SU-DHL-6 (cell line): ENCODE measurements around the gene MIEF1.

ENCODE experiments used
- H2AFZ ChIP-seq: fragments of 200-600 bp; sonication (generic); 2 replicates; pipeline ENCODE4 v1.6.1; 2014; ENCODE audit warnings: low read depth, mild to moderate bottlenecking, moderate library complexity, mixed read lengths, antibody characterized with exemption, low read length; ENCODE audit not compliant: severe bottlenecking
- H3F3A ChIP-seq: fragments of 200-600 bp; shearing (Covaris generic); 2 replicates; pipeline ENCODE4 v1.6.0; 2016; ENCODE audit warnings: antibody characterized with exemption, mild to moderate bottlenecking; ENCODE audit not compliant: insufficient read depth
- H3K27ac ChIP-seq: fragments of 200-600 bp; sonication (generic); 2 replicates; pipeline ENCODE4 v1.5.1; 2016; ENCODE audit warnings: low read depth, mild to moderate bottlenecking, low read length, moderate library complexity, mixed read lengths
- H3K27me3 ChIP-seq: fragments of 200-600 bp; sonication (generic), shearing (Covaris generic); 2 replicates; pipeline ENCODE4 v1.6.0; 2014; ENCODE audit warnings: mild to moderate bottlenecking, low read length
- H3K36me3 ChIP-seq: fragments of 200-600 bp; sonication (generic); 2 replicates; pipeline ENCODE4 v1.6.1; 2014; ENCODE audit warnings: mild to moderate bottlenecking, low read length, mixed read lengths
- H3K4me2 ChIP-seq: fragments of 300-600, 200-600 bp; shearing (Covaris generic), sonication (generic); 2 replicates; pipeline ENCODE4 v1.6.0; 2014; ENCODE audit warnings: low read length, low read depth, mild to moderate bottlenecking; ENCODE audit not compliant: poor library complexity, severe bottlenecking
- H3K4me3 ChIP-seq: fragments of 200-600 bp; sonication (generic); 2 replicates; pipeline ENCODE4 v1.5.1; 2014; ENCODE audit warnings: antibody characterized with exemption, low read length, mild to moderate bottlenecking, mixed read lengths; ENCODE audit not compliant: insufficient read depth, poor library complexity, severe bottlenecking
- H3K79me2 ChIP-seq: fragments of 200-600 bp; sonication (generic); 2 replicates; pipeline ENCODE4 v1.6.1; 2014; ENCODE audit warnings: mild to moderate bottlenecking, low read length, moderate library complexity; ENCODE audit not compliant: insufficient read depth
- H3K9ac ChIP-seq: fragments of 200-600 bp; sonication (generic); 2 replicates; pipeline ENCODE4 v1.7.0; 2014; ENCODE audit warnings: mild to moderate bottlenecking, low read length
- H3K9me2 ChIP-seq: fragments of 200-600 bp; sonication (generic); replicated peaks from 2 replicates; pipeline ENCODE4 v1.6.1; 2014; ENCODE audit warnings: low read length; ENCODE audit not compliant: insufficient read depth
- H3K9me3 ChIP-seq: fragments of 200-600 bp; sonication (generic); 2 replicates; pipeline ENCODE4 v1.6.1; 2014; ENCODE audit warnings: low read length, mixed read lengths; ENCODE audit not compliant: insufficient read depth
- H4K20me1 ChIP-seq: fragments of 200-600 bp; sonication (generic); 2 replicates; pipeline ENCODE4 v1.6.1; 2014; ENCODE audit warnings: low read depth, mild to moderate bottlenecking, antibody characterized with exemption, low read length, moderate library complexity, mixed read lengths
- CTCF ChIP-seq: fragments of 200-600 bp; sonication (generic); IDR thresholded peaks from one replicate; pipeline ENCODE4 v1.5.1; 2017; ENCODE audit warnings: antibody characterized with exemption, mild to moderate bottlenecking, low read length, moderate library complexity; ENCODE audit not compliant: insufficient read depth, poor library complexity, severe bottlenecking
- EZH2phosphoT487 ChIP-seq: fragments of 200-600 bp; sonication (generic), shearing (Covaris generic); conservative IDR thresholded peaks from 2 replicates; pipeline ENCODE4 v1.6.1; 2018; ENCODE audit warnings: mild to moderate bottlenecking, antibody characterized with exemption, low read length, moderate library complexity, mixed read lengths

MIEF1 gene

GRCh38 chr22:39471381-39472141 lies 30.5 kb upstream of the MIEF1 start:
- peaks cover 99% of the 10 kb centered on the region for H3K79me2 ChIP-seq
- no peak overlapping the region for H2AFZ ChIP-seq
- peak overlapping the region; percentile 95 for H3K27ac ChIP-seq
- no peaks in the 10 kb centered on the region for H3K9me3 ChIP-seq
- peak overlapping the region; percentile 93 for H3K4me2 ChIP-seq
- no peak for TF ChIP-seq EZH2phosphoT487
- TF ChIP-seq CTCF: no peak
- peaks cover 20% of the 10 kb centered on the region for H3F3A ChIP-seq
- no peak overlapping the region for H3K4me3 ChIP-seq
- no peaks in the 10 kb centered on the region; the same call in 1 of the 2 replicates for H4K20me1 ChIP-seq
- H3K9me2 ChIP-seq: no peaks in the 10 kb centered on the region
- no peaks in the 10 kb centered on the region for H3K36me3 ChIP-seq
- no peaks in the 10 kb centered on the region for H3K27me3 ChIP-seq
- H3K9ac ChIP-seq: peak overlapping the region; percentile 54

DNA sequence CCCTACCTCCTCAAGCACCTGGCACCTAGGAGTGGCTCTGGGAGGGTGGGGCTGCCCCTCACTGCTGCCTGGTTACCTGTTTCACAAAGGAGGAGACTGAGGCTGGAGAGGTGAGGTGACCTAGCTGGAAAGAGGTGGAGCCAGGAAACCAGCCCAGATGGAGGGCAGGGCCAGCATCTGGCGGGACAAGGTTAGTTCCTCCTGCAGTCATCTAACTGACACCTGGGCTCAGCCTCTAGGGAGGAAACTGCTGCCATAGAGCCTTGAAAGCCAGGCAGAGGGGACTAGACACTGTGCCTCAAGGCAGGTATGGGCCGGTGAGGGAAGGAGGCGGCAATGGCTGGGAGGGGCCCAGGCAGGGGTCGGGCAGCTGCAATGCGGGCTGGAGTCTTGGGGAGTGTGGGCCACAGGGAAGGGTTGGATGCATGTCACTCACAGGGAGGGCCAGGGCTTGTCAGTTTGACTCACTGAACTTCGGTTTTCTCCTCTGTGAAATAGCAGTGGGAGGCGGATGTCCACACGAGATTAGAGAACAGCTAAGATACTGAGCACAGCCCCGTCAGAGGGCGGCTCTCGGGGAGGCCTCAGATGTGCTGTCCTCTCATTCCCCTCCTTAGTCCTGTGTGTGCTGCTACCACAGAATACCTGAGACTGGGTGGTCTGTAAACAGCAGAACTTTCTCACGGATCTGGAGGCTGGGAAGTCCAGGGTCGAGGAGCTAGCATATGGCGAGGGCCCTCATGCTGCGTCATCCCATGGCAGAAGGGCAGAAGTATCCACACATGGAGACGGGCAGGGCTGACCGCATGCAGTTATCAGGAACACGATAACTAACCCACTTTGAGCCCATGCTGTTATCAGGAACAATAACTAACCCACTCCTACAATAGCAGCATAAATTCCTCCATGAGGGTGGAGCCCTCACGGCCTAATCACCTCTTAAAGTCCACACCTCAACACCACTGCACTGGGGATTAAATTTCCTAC lies 29.2 kb upstream of the MIEF1 start:
- Histone ChIP-seq H3K79me2 (peaks cover 99% of the 10 kb centered on the region), H3F3A (peaks cover 7% of the 10 kb centered on the region), H3K4me3 (no peak overlapping the region), H3K27me3 (no peaks in the 10 kb centered on the region), H4K20me1 (peaks cover 11% of the 10 kb centered on the region; the same call in 1 of the 2 replicates), H3K4me2 (peak overlapping the region; percentile 93), H3K9me2 (no peaks in the 10 kb centered on the region), H3K9ac (peak overlapping the region; percentile 54; the same call in 1 of the 2 replicates), H3K36me3 (peaks cover 8% of the 10 kb centered on the region), H3K9me3 (no peaks in the 10 kb centered on the region), H2AFZ (no peak overlapping the region), H3K27ac (peak overlapping the region; percentile 95)
- TF ChIP-seq EZH2phosphoT487 (no peak), CTCF (no peak)

DNA sequence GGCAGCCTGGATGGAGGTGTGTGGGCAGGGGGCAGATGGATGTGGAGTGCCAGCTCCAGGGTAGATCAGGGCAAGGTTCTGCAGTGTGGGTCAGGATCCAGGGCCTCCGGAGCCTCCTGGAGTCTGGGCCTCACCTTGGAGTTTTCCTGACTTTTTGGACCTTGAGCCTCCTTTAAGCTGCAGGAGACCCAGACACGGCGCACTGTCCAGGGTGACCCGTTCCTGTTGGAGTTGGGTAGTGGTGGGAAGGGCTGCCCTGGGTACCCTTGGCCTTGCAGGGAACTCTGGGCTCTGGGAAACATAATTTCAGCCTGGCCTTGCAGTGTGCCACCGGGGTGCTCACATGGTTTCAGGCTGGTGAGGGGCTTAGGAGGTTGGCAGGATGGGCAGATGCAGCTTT lies 28.2 kb upstream of the MIEF1 start:
- Histone ChIP-seq H3K4me2 (no peak overlapping the region), H3K9me2 (no peaks in the 10 kb centered on the region), H3K27me3 (no peaks in the 10 kb centered on the region), H3K9me3 (no peaks in the 10 kb centered on the region), H3K27ac (no peak overlapping the region), H3F3A (no peaks in the 10 kb centered on the region; the same call in 1 of the 2 replicates), H2AFZ (no peak overlapping the region), H3K36me3 (peaks cover 10% of the 10 kb centered on the region), H3K4me3 (no peak overlapping the region), H4K20me1 (peaks cover 18% of the 10 kb centered on the region; the same call in 1 of the 2 replicates), H3K9ac (no peak overlapping the region), H3K79me2 (peaks cover 100% of the 10 kb centered on the region)
- TF ChIP-seq CTCF: no peak
- no peak for TF ChIP-seq EZH2phosphoT487
